Upper lobe of left lung (tissue), 6 donors: Measurements from ENCODE around the gene ZNF254. TPM values are rescaled to one million over a fixed set of nuclear protein-coding genes. Genes with fewer than 3 reads are reported as not detected.
A peak's percentile ranks its signal among the peaks of the same experiment; 100 is the strongest.
"Not testable (repeated sequence)": the region's sequence is repeated elsewhere in the genome, so short reads cannot be mapped to it uniquely, and the experiment has no call there.

ENCODE experiments used
- ATAC-seq, 2 donors: fragments of 200-7000 bp; cut with Tn5 transposase; one replicate each; pipeline ENCODE4 v1.9.1; 2022; ENCODE audit warnings: mild to moderate bottlenecking in 2 of 2, moderate library complexity in 2 of 2; ENCODE audit not compliant: low FRiP score in 2 of 2
- DNase-seq, 2 donors: peaks; one replicate each; pipeline ENCODE4 v3.0.0-alpha.2; 2019 to 2020
- H3K27ac ChIP-seq, 4 donors: fragments of 200-600 bp; sonication (generic); one replicate each; pipeline ENCODE4 v1.5.1; 2016 to 2019
- H3K27me3 ChIP-seq, 4 donors: fragments of 200-600 bp; sonication (generic); one replicate each; pipeline ENCODE4 v1.5.1; 2017 to 2019
- H3K36me3 ChIP-seq, 4 donors: fragments of 200-600 bp; sonication (generic); one replicate each; pipeline ENCODE4 v1.5.1; 2016 to 2019
- H3K4me1 ChIP-seq, 4 donors: fragments of 200-600 bp; sonication (generic); one replicate each; pipeline ENCODE4 v1.5.1; 2018 to 2019
- H3K4me3 ChIP-seq, 4 donors: fragments of 200-600 bp; sonication (generic); one replicate each; pipeline ENCODE4 v1.5.1; 2017 to 2019; ENCODE audit warnings: mild to moderate bottlenecking in 2 of 4, moderate library complexity in 1 of 4
- H3K9me3 ChIP-seq, 4 donors: fragments of 200-600 bp; sonication (generic); one replicate each; pipeline ENCODE4 v1.5.1; 2018 to 2019
- CTCF ChIP-seq, 6 experiments: fragments of 450-650 bp in 4 of 6; fragments of 200-600 bp in 2 of 6; sonication (generic) in 2 of 6; IDR thresholded peaks; one replicate each; pipeline ENCODE4 v1.5.1; 2016 to 2019; ENCODE audit warnings: antibody characterized with exemption in 6 of 6
- EP300 ChIP-seq, 4 donors: sonication (generic); formaldehyde crosslinking; IDR thresholded peaks; one replicate each; pipeline ENCODE4 v1.5.1; 2017; ENCODE audit warnings: antibody characterized with exemption in 4 of 4, control low read depth in 2 of 4
- POLR2A ChIP-seq, 4 donors: fragments of 450-650 bp; IDR thresholded peaks; one replicate each; pipeline ENCODE4 v1.5.1; 2016 to 2017; ENCODE audit warnings: antibody characterized with exemption in 4 of 4, mild to moderate bottlenecking in 2 of 4
- POLR2AphosphoS5 ChIP-seq, 2 donors: sonication (generic); formaldehyde crosslinking; IDR thresholded peaks; one replicate each; pipeline ENCODE4 v1.5.1; 2017; ENCODE audit warnings: antibody characterized with exemption in 2 of 2
- WGBS, 2 donors: methylation state at CpG; one replicate each; pipeline ENCODE4 v1.1.5; 2017 to 2018; 5-methylcytosine and 5-hydroxymethylcytosine counted together
- total RNA-seq, 6 donors: library from RNA; depleted of rRNA in 4 of 6; stranded (reverse); fragments of >200 nt in 4 of 6; gene quantifications; one replicate each; pipeline versions ENCODE4 v1.1.0 to v1.2.1, GENCODE V29; 2016 to 2021
- donor health status: DM: no; HTN: no; CAD: no; lungs with moderate emphysema.
- donor health status: DM: no; HTN: yes; CAD: no; lungs with severe emphysema.

The ZNF254 gene
- total RNA-seq, 6 donors from 2014 or later, result 15.5 to 60.0 (median 18.9) TPM

- Histone ChIP-seq H3K27ac (no peak overlapping the region), H3K4me1 (no peaks in the 10 kb centered on the region), H3K27me3 (no peaks in the 10 kb centered on the region), H3K9me3 (no peaks in the 10 kb centered on the region), H3K4me3 (no peak overlapping the region), H3K36me3 (peaks cover 0 to 44% (median 3%) of the 10 kb centered on the region in 4 donors)
- DNase-seq (no peak), ATAC-seq (no peak)
- no peak for TF ChIP-seq POLR2AphosphoS5 (IDR thresholded peaks at IDR 0.05)
- no peak for TF ChIP-seq POLR2A (IDR thresholded peaks at IDR 0.05)
- TF ChIP-seq EP300 (IDR thresholded peaks at IDR 0.05), result no peak
- TF ChIP-seq CTCF (IDR thresholded peaks at IDR 0.05), result no peak
Measured at GRCh38 chr19:24073807-24074206, 13.2 kb upstream of the ZNF254 start.

GRCh38 chr19:24074720-24075454 is 12.1 kb upstream of the ZNF254 start:
- TF ChIP-seq CTCF (IDR thresholded peaks at IDR 0.05) (no peak), POLR2A (IDR thresholded peaks at IDR 0.05) (no peak), POLR2AphosphoS5 (IDR thresholded peaks at IDR 0.05) (no peak), EP300 (IDR thresholded peaks at IDR 0.05) (no peak)
- Histone ChIP-seq H3K9me3 (no peaks in the 10 kb centered on the region), H3K4me1 (no peaks in the 10 kb centered on the region), H3K27me3 (no peaks in the 10 kb centered on the region), H3K36me3 (peaks cover 0 to 39% (median 4%) of the 10 kb centered on the region in 4 donors), H3K27ac (no peak overlapping the region), H3K4me3 (no peak overlapping the region)
- WGBS, 2 donors, result 94 to 100% methylated on average over 1 of the region's 1 CpG
- peak in 1 of 2 donors; percentile 45 for ATAC-seq
- DNase-seq, result no peak

GRCh38 chr19:24075530-24075929 is 11.5 kb upstream of the ZNF254 start:
- not testable (repeated sequence) for H3K27ac ChIP-seq, H3K4me3 ChIP-seq, H3K9me3 ChIP-seq, DNase-seq, H3K4me1 ChIP-seq, ATAC-seq, H3K27me3 ChIP-seq
- 86 to 90% methylated on average over 4 of the region's 4 CpGs for WGBS, 2 donors
- peaks cover 0 to 39% (median 5%) of the 10 kb centered on the region in 4 donors for H3K36me3 ChIP-seq

GRCh38 chr19:24078680-24079079 is 8.3 kb upstream of the ZNF254 start:
- Histone ChIP-seq H3K36me3 (peaks cover 0 to 13% (median 3%) of the 10 kb centered on the region in 4 donors), H3K4me3 (no peak overlapping the region), H3K9me3 (no peaks in the 10 kb centered on the region), H3K27me3 (no peaks in the 10 kb centered on the region), H3K4me1 (no peaks in the 10 kb centered on the region), H3K27ac (no peak overlapping the region)
- DNase-seq (no peak), ATAC-seq (no peak)
- WGBS, 2 donors, result 92 to 93% methylated on average over 4 of the region's 4 CpGs
- TF ChIP-seq POLR2A (IDR thresholded peaks at IDR 0.05) (no peak), CTCF (IDR thresholded peaks at IDR 0.05) (no peak), EP300 (IDR thresholded peaks at IDR 0.05) (no peak), POLR2AphosphoS5 (IDR thresholded peaks at IDR 0.05) (no peak)

- H3K9me3 ChIP-seq, result no peaks in the 10 kb centered on the region
- no peak for ATAC-seq
Measured at GRCh38 chr19:24081056-24081455, 5.9 kb upstream of the ZNF254 start.

More at GRCh38 chr19:24081056-24081455, 5.9 kb upstream of the ZNF254 start:
- Histone ChIP-seq H3K27ac (peak overlapping the region in 1 of 4 donors; percentile 37), H3K27me3 (no peaks in the 10 kb centered on the region), H3K36me3 (peaks cover 0 to 4% (median 0%) of the 10 kb centered on the region in 4 donors), H3K4me1 (no peaks in the 10 kb centered on the region), H3K4me3 (no peak overlapping the region)
- WGBS, 2 donors, result 63 to 88% methylated on average over 4 of the region's 4 CpGs
- DNase-seq, result no peak
- no peak for TF ChIP-seq EP300 (IDR thresholded peaks at IDR 0.05)
- TF ChIP-seq POLR2A (IDR thresholded peaks at IDR 0.05), result no peak
- no peak for TF ChIP-seq CTCF (IDR thresholded peaks at IDR 0.05)
- TF ChIP-seq POLR2AphosphoS5 (IDR thresholded peaks at IDR 0.05), result no peak
